Measurements from ENCODE around the gene BEX4. TPM values are rescaled to one million over a fixed set of nuclear protein-coding genes. Genes with fewer than 3 reads are reported as not detected.

BEX4 gene
- total and polyA plus RNA-seq, 9 of the 15 experiments (the other 6 are each of a cell fraction or from before 2014, with no cell fraction given), result 74.6 to 399 (median 154) TPM

GRCh38 chrX:103170216-103170615 lies 44.7 kb upstream of the BEX4 start:
- Histone ChIP-seq H2AFZ (ENCODE audit: low read depth, low read length) (no peak overlapping the region), H3K4me2 (ENCODE audit: insufficient read depth, low read length) (no peak overlapping the region), H3K9ac (ENCODE audit: insufficient read depth in 1 of 2, low read depth in 2 of 2, low read length in 2 of 2) (no peak overlapping the region), H3K27ac (ENCODE audit: extremely low read depth, low read depth, low read length) (no peak overlapping the region), H3K4me1 (replicated peaks in 1 of 2; ENCODE audit: control insufficient read depth in 2 of 2, insufficient read depth in 2 of 2, low read length in 2 of 2) (no peaks in the 10 kb centered on the region), H3K4me3 (no peak overlapping the region), H3K27me3 (ENCODE audit: control insufficient read depth in 2 of 2, insufficient read depth in 2 of 2, low read length in 2 of 2) (no peaks in the 10 kb centered on the region; a peak in 1 of 5 replicates), H3K9me1 (ENCODE audit: control insufficient read depth, insufficient read depth, low read length) (no peaks in the 10 kb centered on the region), H3K9me3 (replicated peaks; ENCODE audit: control insufficient read depth, insufficient read depth, low read depth, low read length) (no peaks in the 10 kb centered on the region), H3K36me3 (ENCODE audit: control insufficient read depth, insufficient read depth, low read length) (no peaks in the 10 kb centered on the region), H3K79me2 (ENCODE audit: control insufficient read depth, insufficient read depth, low read length) (no peaks in the 10 kb centered on the region), H4K20me1 (replicated peaks; ENCODE audit: control insufficient read depth, insufficient read depth, low read length) (no peaks in the 10 kb centered on the region)
- intact Hi-C loops (cut with micrococcal nuclease), result no loop called here
- ChIA-PET POLR2A (no interaction called here), CTCF (ENCODE audit: low intra/inter-chr PET ratio) (no interaction called here)
- 4% methylated on average over 3 of the region's 3 CpGs for WGBS (ENCODE audit: insufficient coverage, low coverage, missing lambda C conversion rate)
- FAIRE-seq, result no peak
- no peak for DNase-seq (ENCODE audit: extremely low read depth in 1 of 4, low spot score in 3 of 4)
- no peak for ATAC-seq
- no peak for TF ChIP-seq MAFG (tag; conservative IDR thresholded peaks at IDR 0.05)
- in situ Hi-C loops (cut with MboI), result loop anchor here (5.0 kb wide), 1 partner anchor 213 kb away; no protein-coding TSS in a partner anchor
- BruUV-seq (replicated peaks), result no TSS peak

DNA sequence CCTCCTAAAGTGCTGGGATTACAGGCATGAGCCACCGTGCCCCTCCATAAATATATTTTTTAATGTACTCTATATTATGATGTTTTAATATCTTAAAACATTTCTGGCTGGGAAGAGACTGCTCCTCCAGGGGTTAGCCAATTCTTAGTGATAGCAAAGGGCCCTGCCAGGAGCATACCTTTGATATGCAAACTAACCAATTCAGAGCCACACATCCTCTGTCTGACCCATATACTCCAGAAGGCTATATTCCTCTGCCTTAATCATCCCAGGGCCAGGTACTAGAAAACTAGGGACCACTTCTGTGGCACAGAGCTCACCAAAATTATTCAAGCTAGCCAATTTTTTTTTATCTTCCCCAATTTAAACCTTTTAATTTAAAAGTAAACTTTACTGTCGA lies 43.6 kb upstream of the BEX4 start:
- Histone ChIP-seq H3K9ac (ENCODE audit: insufficient read depth in 1 of 2, low read depth in 2 of 2, low read length in 2 of 2) (no peak overlapping the region), H3K9me3 (replicated peaks; ENCODE audit: control insufficient read depth, insufficient read depth, low read depth, low read length) (no peaks in the 10 kb centered on the region), H2AFZ (ENCODE audit: low read depth, low read length) (no peak overlapping the region), H3K4me1 (replicated peaks in 1 of 2; ENCODE audit: control insufficient read depth in 2 of 2, insufficient read depth in 2 of 2, low read length in 2 of 2) (peaks cover 0 to 3% of the 10 kb centered on the region in 2 experiments; a peak in 1 of 5 replicates), H3K4me2 (ENCODE audit: insufficient read depth, low read length) (no peak overlapping the region), H3K27ac (ENCODE audit: extremely low read depth, low read depth, low read length) (no peak overlapping the region), H3K27me3 (ENCODE audit: control insufficient read depth in 2 of 2, insufficient read depth in 2 of 2, low read length in 2 of 2) (no peaks in the 10 kb centered on the region; a peak in 1 of 5 replicates), H4K20me1 (replicated peaks; ENCODE audit: control insufficient read depth, insufficient read depth, low read length) (no peaks in the 10 kb centered on the region), H3K9me1 (ENCODE audit: control insufficient read depth, insufficient read depth, low read length) (no peaks in the 10 kb centered on the region), H3K4me3 (no peak overlapping the region), H3K79me2 (ENCODE audit: control insufficient read depth, insufficient read depth, low read length) (no peaks in the 10 kb centered on the region), H3K36me3 (ENCODE audit: control insufficient read depth, insufficient read depth, low read length) (no peaks in the 10 kb centered on the region)
- intact Hi-C loops (cut with micrococcal nuclease), result no loop called here
- 11% methylated on average over 2 of the region's 2 CpGs for WGBS (ENCODE audit: insufficient coverage, low coverage, missing lambda C conversion rate)
- no peak for FAIRE-seq
- in situ Hi-C loops (cut with MboI), result loop anchor here (5.0 kb wide), 1 partner anchor 214 kb away; no protein-coding TSS in a partner anchor
- ChIA-PET POLR2A (no interaction called here), CTCF (ENCODE audit: low intra/inter-chr PET ratio) (no interaction called here)
- ATAC-seq, result no peak
- no peak for DNase-seq (ENCODE audit: extremely low read depth in 1 of 4, low spot score in 3 of 4)
- no TSS peak for BruUV-seq (replicated peaks)
- TF ChIP-seq RNF219 (CRISPR knock-in tag; IDR thresholded peaks at IDR 0.05), result no peak
- no peak for TF ChIP-seq ZNF507 (tag; conservative IDR thresholded peaks at IDR 0.05)
- TF ChIP-seq, protein P1, sequence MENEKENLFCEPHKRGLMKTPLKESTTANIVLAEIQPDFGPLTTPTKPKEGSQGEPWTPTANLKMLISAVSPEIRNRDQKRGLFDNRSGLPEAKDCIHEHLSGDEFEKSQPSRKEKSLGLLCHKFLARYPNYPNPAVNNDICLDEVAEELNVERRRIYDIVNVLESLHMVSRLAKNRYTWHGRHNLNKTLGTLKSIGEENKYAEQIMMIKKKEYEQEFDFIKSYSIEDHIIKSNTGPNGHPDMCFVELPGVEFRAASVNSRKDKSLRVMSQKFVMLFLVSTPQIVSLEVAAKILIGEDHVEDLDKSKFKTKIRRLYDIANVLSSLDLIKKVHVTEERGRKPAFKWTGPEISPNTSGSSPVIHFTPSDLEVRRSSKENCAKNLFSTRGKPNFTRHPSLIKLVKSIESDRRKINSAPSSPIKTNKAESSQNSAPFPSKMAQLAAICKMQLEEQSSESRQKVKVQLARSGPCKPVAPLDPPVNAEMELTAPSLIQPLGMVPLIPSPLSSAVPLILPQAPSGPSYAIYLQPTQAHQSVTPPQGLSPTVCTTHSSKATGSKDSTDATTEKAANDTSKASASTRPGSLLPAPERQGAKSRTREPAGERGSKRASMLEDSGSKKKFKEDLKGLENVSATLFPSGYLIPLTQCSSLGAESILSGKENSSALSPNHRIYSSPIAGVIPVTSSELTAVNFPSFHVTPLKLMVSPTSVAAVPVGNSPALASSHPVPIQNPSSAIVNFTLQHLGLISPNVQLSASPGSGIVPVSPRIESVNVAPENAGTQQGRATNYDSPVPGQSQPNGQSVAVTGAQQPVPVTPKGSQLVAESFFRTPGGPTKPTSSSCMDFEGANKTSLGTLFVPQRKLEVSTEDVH (IDR thresholded peaks at IDR 0.05; ENCODE audit: low read depth, partially characterized antibody), result no peak
- no peak for TF ChIP-seq ZNF263 (CRISPR knock-in tag; IDR thresholded peaks at IDR 0.05; ENCODE audit: borderline replicate concordance)

Measured in K562 (cell line).